ENCODE data around the gene MRGPRX3. TPM values are rescaled to one million over a fixed set of nuclear protein-coding genes. Genes with fewer than 3 reads are reported as not detected.

MRGPRX3 gene
- not detected in 2 replicates for total RNA-seq (2014; rRNA removed; shearing (Covaris generic); ENCODE audit: low replicate concordance)

DNA sequence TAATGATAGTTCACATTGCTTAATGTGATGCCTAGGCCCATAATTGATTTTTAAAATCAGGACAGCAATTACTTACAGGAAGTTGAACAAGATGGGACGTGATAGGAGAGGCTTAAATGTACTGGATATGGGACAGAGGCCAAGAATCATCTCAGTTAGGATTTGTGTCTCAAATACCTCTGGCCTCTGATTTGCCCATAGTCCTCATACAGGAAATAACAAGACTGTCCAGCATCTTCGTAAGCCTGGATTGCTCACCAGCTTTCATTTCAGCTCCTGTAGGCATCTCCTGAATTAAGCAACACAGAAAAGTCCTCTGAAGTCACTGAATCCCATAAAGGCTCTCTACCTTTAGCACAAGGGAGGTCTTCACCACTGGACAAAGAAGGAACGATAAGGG lies at the start of gene MRGPRX3:
Gene MRGPRX3, plus strand, starts transcription at position 231 of the 400 bp plus-strand sequence. CDS start 4,632 bp downstream, outside the sequence.
- Histone ChIP-seq H3K36me3 (ENCODE audit: insufficient read depth, low read length) (no peaks in the 10 kb centered on the region), H3K9ac (ENCODE audit: low read length) (no peak within 1 kb of the TSS), H3K9me3 (ENCODE audit: low read length) (no peaks in the 10 kb centered on the region), H3K4me1 (ENCODE audit: low read length) (no peaks in the 10 kb centered on the region), H2AFZ (ENCODE audit: low read length) (no peak within 1 kb of the TSS), H3K4me2 (ENCODE audit: low read depth, low read length, poor library complexity, severe bottlenecking) (no peak within 1 kb of the TSS), H3K4me3 (ENCODE audit: low read length) (no peak within 1 kb of the TSS), H3K27ac (ENCODE audit: low read length) (no peak within 1 kb of the TSS), H4K20me1 (ENCODE audit: insufficient read depth, low read depth, low read length) (no peaks in the 10 kb centered on the region), H3K79me2 (ENCODE audit: low read length) (no peaks in the 10 kb centered on the region), H3K27me3 (ENCODE audit: low read length) (no peaks in the 10 kb centered on the region), H3K9me2 (replicated peaks; ENCODE audit: insufficient read depth, low read length) (no peaks in the 10 kb centered on the region)
- no peak for DNase-seq

DNA sequence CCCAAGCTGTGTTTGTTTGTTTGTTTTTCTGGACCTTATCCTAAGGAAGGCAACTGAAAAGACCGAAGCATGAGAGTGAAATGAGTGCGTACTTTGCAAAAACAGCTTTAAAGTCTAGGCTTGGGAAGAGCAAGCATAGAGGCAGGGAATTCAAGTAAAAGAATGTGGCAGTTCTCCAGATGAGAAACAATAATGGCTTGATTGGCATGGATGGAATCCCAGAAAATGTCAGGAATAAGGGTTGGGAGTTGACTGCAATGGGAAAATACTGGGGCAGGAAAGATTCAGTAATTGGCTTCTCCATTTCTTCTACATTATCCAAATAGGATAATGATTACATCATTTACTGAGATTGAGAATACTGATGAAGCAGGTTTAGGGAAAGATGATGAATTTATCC lies 44.0 kb upstream of the MRGPRX3 start:
- Histone ChIP-seq H4K20me1 (ENCODE audit: insufficient read depth, low read depth, low read length) (no peaks in the 10 kb centered on the region), H3K4me3 (ENCODE audit: low read length) (no peak overlapping the region), H3K9me2 (replicated peaks; ENCODE audit: insufficient read depth, low read length) (no peaks in the 10 kb centered on the region), H3K9me3 (ENCODE audit: low read length) (no peaks in the 10 kb centered on the region), H3K4me1 (ENCODE audit: low read length) (no peaks in the 10 kb centered on the region), H3K9ac (ENCODE audit: low read length) (no peak overlapping the region), H3K27ac (ENCODE audit: low read length) (no peak overlapping the region), H3K36me3 (ENCODE audit: insufficient read depth, low read length) (peaks cover 61% of the 10 kb centered on the region), H3K79me2 (ENCODE audit: low read length) (peaks cover 29% of the 10 kb centered on the region), H3K4me2 (ENCODE audit: low read depth, low read length, poor library complexity, severe bottlenecking) (no peak overlapping the region), H2AFZ (ENCODE audit: low read length) (no peak overlapping the region), H3K27me3 (ENCODE audit: low read length) (no peaks in the 10 kb centered on the region)
- no peak for DNase-seq

DNA sequence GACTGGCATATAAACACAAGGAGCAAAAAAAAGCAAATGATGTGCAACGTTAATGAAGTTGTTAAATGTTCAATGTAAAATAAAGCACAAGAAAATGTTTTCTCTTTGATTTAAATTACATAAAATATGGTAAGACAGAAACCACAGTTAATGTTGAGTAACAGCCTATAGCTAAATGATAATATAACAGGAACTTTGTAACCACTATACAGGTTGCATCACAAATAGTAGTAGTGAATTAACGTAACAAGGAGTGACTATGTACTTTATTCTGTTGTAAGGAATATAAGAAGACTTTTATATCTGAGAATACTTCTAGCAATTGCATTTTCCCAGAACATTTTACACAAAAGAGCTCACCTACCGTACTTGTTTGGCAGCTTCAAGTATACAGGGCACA lies 43.4 kb upstream of the MRGPRX3 start:
- H2AFZ ChIP-seq (ENCODE audit: low read length) = no peak overlapping the region
- no peaks in the 10 kb centered on the region for H3K9me3 ChIP-seq (ENCODE audit: low read length)
- H3K4me2 ChIP-seq (ENCODE audit: low read depth, low read length, poor library complexity, severe bottlenecking) = no peak overlapping the region
- H4K20me1 ChIP-seq (ENCODE audit: insufficient read depth, low read depth, low read length) = no peaks in the 10 kb centered on the region
- no peak for DNase-seq
- no peaks in the 10 kb centered on the region for H3K27me3 ChIP-seq (ENCODE audit: low read length)
- peaks cover 35% of the 10 kb centered on the region for H3K79me2 ChIP-seq (ENCODE audit: low read length)
- no peaks in the 10 kb centered on the region for H3K9me2 ChIP-seq (replicated peaks; ENCODE audit: insufficient read depth, low read length)
- peaks cover 63% of the 10 kb centered on the region for H3K36me3 ChIP-seq (ENCODE audit: insufficient read depth, low read length)
- no peak overlapping the region for H3K27ac ChIP-seq (ENCODE audit: low read length)
- H3K4me3 ChIP-seq (ENCODE audit: low read length) = no peak overlapping the region
- no peaks in the 10 kb centered on the region for H3K4me1 ChIP-seq (ENCODE audit: low read length)
- H3K9ac ChIP-seq (ENCODE audit: low read length) = no peak overlapping the region

DNA sequence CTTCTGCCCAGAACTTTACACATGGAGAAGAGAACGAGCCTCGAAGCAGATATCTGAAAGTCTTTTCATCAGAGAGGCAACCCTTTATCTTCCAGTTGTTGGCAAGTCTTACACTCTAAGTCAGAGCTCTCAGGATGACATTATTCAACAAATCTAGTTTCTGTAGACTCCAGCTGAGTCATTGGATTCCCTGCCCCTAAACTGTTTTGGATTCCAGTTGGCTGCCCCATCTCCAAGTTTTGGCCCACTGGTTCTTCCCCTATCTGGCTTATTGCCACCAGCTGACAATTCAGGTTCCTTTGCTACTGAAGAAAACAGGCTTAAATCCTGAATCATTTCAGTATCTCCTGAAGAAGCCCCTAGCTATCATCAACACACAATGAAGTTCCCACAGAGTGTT lies 40.6 kb upstream of the MRGPRX3 start:
- Histone ChIP-seq H3K36me3 (ENCODE audit: insufficient read depth, low read length) (peaks cover 66% of the 10 kb centered on the region), H3K9ac (ENCODE audit: low read length) (no peak overlapping the region), H4K20me1 (ENCODE audit: insufficient read depth, low read depth, low read length) (no peaks in the 10 kb centered on the region), H2AFZ (ENCODE audit: low read length) (no peak overlapping the region), H3K9me3 (ENCODE audit: low read length) (no peaks in the 10 kb centered on the region), H3K4me1 (ENCODE audit: low read length) (no peaks in the 10 kb centered on the region), H3K4me3 (ENCODE audit: low read length) (no peak overlapping the region), H3K27me3 (ENCODE audit: low read length) (no peaks in the 10 kb centered on the region), H3K4me2 (ENCODE audit: low read depth, low read length, poor library complexity, severe bottlenecking) (no peak overlapping the region), H3K9me2 (replicated peaks; ENCODE audit: insufficient read depth, low read length) (no peaks in the 10 kb centered on the region), H3K79me2 (ENCODE audit: low read length) (peaks cover 44% of the 10 kb centered on the region), H3K27ac (ENCODE audit: low read length) (no peak overlapping the region)
- no peak for DNase-seq

DNA sequence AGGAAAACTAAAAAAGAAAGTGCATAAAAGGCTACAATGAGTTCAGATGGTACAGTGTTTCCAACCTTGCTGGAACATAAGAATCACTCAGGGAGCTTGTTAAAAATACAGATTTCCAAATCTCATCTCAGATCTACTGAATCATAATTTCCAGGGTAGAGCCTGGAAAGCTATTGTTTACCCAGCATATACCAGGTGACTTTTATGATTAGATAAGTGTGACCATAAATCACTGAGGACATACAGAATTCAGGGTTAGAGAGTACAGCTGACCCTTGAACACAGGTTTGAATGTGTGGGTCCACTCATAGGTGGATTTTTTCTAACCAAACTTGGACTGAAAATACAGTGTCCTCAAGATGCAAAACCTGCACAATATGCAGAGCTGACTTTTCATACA lies 38.4 kb upstream of the MRGPRX3 start:
- Histone ChIP-seq H4K20me1 (ENCODE audit: insufficient read depth, low read depth, low read length) (no peaks in the 10 kb centered on the region), H3K79me2 (ENCODE audit: low read length) (peaks cover 59% of the 10 kb centered on the region), H3K27me3 (ENCODE audit: low read length) (no peaks in the 10 kb centered on the region), H3K9ac (ENCODE audit: low read length) (no peak overlapping the region), H3K4me3 (ENCODE audit: low read length) (no peak overlapping the region), H3K27ac (ENCODE audit: low read length) (no peak overlapping the region), H3K9me2 (replicated peaks; ENCODE audit: insufficient read depth, low read length) (no peaks in the 10 kb centered on the region), H3K9me3 (ENCODE audit: low read length) (no peaks in the 10 kb centered on the region), H2AFZ (ENCODE audit: low read length) (no peak overlapping the region), H3K4me1 (ENCODE audit: low read length) (no peaks in the 10 kb centered on the region), H3K36me3 (ENCODE audit: insufficient read depth, low read length) (peaks cover 49% of the 10 kb centered on the region), H3K4me2 (ENCODE audit: low read depth, low read length, poor library complexity, severe bottlenecking) (no peak overlapping the region)
- no peak for DNase-seq

DNA sequence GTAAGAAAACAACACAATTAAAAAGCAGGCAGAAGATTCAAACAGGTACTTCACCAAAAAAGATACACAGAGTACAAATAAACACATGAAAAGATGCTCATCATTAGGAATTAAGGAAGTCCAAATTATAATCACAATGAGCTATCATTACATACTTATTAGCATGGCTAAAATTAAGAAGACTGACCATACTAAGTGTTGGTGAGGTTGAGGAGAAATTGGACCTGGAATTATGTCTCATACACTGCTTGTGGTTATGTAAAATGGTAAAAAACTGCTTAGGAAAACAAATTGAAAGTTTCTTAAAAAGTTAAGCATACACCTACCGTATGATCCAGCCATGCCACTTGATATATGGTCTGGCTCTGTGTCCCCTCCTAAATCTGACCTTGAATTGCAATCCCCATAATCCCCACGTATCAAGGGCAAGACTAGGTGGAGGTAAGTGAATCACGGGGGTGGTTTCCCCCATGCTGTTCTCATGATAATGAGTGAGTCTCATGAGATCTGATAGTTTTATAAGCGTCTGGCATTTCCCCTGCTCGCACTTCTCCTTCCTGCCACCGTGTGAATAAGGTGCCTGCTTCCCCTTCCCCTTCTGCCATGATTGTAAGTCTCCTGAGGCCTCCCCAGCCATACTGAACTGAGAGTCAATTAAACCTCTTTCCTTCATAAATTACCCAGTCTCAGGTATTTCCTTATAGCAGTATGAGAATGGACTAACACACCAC lies 31.3 kb upstream of the MRGPRX3 start:
- Histone ChIP-seq H3K9me3 (ENCODE audit: low read length) (no peaks in the 10 kb centered on the region), H4K20me1 (ENCODE audit: insufficient read depth, low read depth, low read length) (no peaks in the 10 kb centered on the region), H3K27me3 (ENCODE audit: low read length) (no peaks in the 10 kb centered on the region), H3K4me1 (ENCODE audit: low read length) (peaks cover 28% of the 10 kb centered on the region), H3K79me2 (ENCODE audit: low read length) (peaks cover 88% of the 10 kb centered on the region), H3K4me3 (ENCODE audit: low read length) (no peak overlapping the region), H3K27ac (ENCODE audit: low read length) (0 out of 2 replicates have a peak overlapping the region, but pooled peaks have one; percentile 16), H2AFZ (ENCODE audit: low read length) (no peak overlapping the region), H3K9me2 (replicated peaks; ENCODE audit: insufficient read depth, low read length) (no peaks in the 10 kb centered on the region), H3K36me3 (ENCODE audit: insufficient read depth, low read length) (peaks cover 43% of the 10 kb centered on the region), H3K4me2 (ENCODE audit: low read depth, low read length, poor library complexity, severe bottlenecking) (no peak overlapping the region), H3K9ac (ENCODE audit: low read length) (no peak overlapping the region)
- peak; percentile 46 for DNase-seq

DNA sequence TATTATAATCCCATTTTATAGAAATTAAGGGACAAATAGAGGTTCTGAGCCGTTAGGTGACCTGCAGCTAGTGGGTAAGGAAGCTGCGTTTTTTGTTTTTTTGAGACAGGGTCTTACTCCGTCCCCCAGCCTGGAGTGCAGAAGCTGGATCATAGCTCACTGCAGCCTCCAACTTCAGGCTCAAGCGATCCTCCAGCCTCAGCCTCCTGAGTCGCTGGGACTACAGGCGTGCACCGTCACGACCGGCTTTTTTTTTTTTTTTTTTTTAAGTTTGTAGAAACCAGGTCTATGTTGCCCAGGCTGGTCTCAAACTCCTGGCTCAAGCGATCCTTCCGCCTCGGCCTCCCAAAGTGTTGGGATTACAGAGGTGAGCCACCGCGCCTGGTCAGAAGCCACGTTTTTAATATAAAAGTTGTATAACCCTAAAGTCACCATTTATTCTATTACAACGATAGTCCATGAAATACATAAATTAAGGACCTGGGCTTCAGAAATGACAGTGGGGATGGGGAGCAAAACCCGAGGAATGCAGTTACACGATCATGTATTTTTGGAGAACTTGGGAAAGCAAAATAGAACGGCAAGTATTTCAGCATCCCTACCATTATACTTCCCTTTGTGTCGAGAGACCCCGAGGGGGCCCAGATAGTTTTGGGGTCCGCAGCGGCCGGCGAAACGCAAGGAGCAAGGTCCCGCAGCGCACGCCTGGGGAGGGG lies 27.1 kb upstream of the MRGPRX3 start:
- Histone ChIP-seq H2AFZ (ENCODE audit: low read length) (peak overlapping the region; percentile 93), H3K36me3 (ENCODE audit: insufficient read depth, low read length) (peaks cover 34% of the 10 kb centered on the region), H4K20me1 (ENCODE audit: insufficient read depth, low read depth, low read length) (no peaks in the 10 kb centered on the region), H3K27me3 (ENCODE audit: low read length) (no peaks in the 10 kb centered on the region), H3K9me3 (ENCODE audit: low read length) (no peaks in the 10 kb centered on the region), H3K27ac (ENCODE audit: low read length) (peak overlapping the region; percentile 5; the same call in 1 of the 2 replicates), H3K79me2 (ENCODE audit: low read length) (peaks cover 57% of the 10 kb centered on the region), H3K4me3 (ENCODE audit: low read length) (peak overlapping the region; percentile 86), H3K9me2 (replicated peaks; ENCODE audit: insufficient read depth, low read length) (no peaks in the 10 kb centered on the region), H3K9ac (ENCODE audit: low read length) (peak overlapping the region; percentile 91), H3K4me1 (ENCODE audit: low read length) (peaks cover 34% of the 10 kb centered on the region), H3K4me2 (ENCODE audit: low read depth, low read length, poor library complexity, severe bottlenecking) (peak overlapping the region; percentile 78)
- no peak for DNase-seq

- H3K9me3 ChIP-seq (ENCODE audit: low read length) = no peaks in the 10 kb centered on the region
- peaks cover 33% of the 10 kb centered on the region for H3K4me1 ChIP-seq (ENCODE audit: low read length)
- H3K4me2 ChIP-seq (ENCODE audit: low read depth, low read length, poor library complexity, severe bottlenecking) = peak within 1 kb of the TSS; percentile 78
- peaks cover 27% of the 10 kb centered on the region for H3K36me3 ChIP-seq (ENCODE audit: insufficient read depth, low read length)
- peak within 1 kb of the TSS; percentile 91 for H3K9ac ChIP-seq (ENCODE audit: low read length)
- H3K4me3 ChIP-seq (ENCODE audit: low read length) = peak within 1 kb of the TSS; percentile 86
- H3K9me2 ChIP-seq (replicated peaks; ENCODE audit: insufficient read depth, low read length) = no peaks in the 10 kb centered on the region
- H3K27me3 ChIP-seq (ENCODE audit: low read length) = no peaks in the 10 kb centered on the region
- peak within 1 kb of the TSS; percentile 5; the same call in 1 of the 2 replicates for H3K27ac ChIP-seq (ENCODE audit: low read length)
- peaks cover 49% of the 10 kb centered on the region for H3K79me2 ChIP-seq (ENCODE audit: low read length)
- peak within 1 kb of the TSS; percentile 97 for H2AFZ ChIP-seq (ENCODE audit: low read length)
- H4K20me1 ChIP-seq (ENCODE audit: insufficient read depth, low read depth, low read length) = no peaks in the 10 kb centered on the region
- peak; percentile 96 for DNase-seq
Measured at GRCh38 chr11:18105802-18106574, 26.4 kb upstream of the MRGPRX3 start, which contains the start of gene SAAL1. SAAL1 (minus strand) TSS chr11:18106082; CDS start chr11:18106041, 41 bp downstream.
